SH-SY5Y (cell line): ENCODE results near the gene TMIGD1.

Source experiments
- GATA2 ChIP-seq: IDR thresholded peaks from 2 replicates; pipeline ENCODE4 v1.6.1; 2011; ENCODE audit warnings: mild to moderate bottlenecking, low read depth, low read length
- GATA3 ChIP-seq: IDR thresholded peaks from 2 replicates; pipeline ENCODE4 v1.6.1; 2011; ENCODE audit warnings: low read depth, mild to moderate bottlenecking, low read length, moderate library complexity

Gene TMIGD1

GRCh38 chr17:30346221-30346795, 12.5 kb upstream of the TMIGD1 start:
- TF ChIP-seq GATA3 (no peak), GATA2 (no peak)

DNA sequence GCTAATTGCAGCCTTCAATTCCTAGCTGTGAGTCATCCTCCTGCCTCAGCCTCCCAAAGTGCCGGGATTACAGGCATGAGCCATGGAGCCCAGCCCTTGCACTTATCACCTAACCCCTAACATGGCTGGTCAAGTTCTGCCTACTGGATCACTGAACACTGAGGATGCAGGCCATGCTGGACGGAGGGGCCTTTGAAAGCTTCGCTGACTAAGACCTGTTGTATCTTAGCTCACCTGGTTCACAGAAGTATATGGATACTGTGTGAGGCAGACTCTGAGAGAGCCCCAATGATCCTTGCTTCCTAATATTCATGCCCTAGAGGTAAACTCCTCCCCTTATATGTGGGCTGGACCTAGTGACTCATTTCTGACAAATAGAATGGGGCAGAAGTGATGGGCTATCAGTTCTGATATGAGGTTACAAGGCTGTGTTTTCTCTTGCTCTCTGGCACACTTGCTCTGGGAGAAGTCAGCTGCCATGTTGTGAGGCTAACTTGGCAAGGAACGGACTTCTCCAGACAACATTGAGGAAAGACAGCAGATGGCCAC, 11.7 kb upstream of the TMIGD1 start:
- TF ChIP-seq GATA2: no peak
- no peak for TF ChIP-seq GATA3

DNA sequence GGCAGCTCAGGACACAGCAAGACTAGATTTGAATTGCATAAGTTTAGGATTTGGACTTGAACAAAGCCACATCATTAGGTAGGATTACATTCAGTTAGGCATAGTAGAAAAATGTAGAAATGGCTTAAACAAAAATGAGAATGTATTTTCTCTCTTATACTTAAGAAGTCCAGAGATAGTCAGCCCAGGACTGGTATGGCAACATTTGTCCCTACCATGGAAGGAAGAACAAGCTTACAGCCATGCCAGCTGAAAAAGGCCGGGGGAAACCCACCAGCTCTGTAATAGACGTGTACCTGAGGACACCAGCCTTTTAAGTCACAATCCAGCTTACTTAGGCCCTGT, 11.2 kb upstream of the TMIGD1 start:
- TF ChIP-seq GATA3 (no peak), GATA2 (no peak)

GRCh38 chr17:30344283-30345088, 10.6 kb upstream of the TMIGD1 start:
- no peak for TF ChIP-seq GATA2
- TF ChIP-seq GATA3: no peak

DNA sequence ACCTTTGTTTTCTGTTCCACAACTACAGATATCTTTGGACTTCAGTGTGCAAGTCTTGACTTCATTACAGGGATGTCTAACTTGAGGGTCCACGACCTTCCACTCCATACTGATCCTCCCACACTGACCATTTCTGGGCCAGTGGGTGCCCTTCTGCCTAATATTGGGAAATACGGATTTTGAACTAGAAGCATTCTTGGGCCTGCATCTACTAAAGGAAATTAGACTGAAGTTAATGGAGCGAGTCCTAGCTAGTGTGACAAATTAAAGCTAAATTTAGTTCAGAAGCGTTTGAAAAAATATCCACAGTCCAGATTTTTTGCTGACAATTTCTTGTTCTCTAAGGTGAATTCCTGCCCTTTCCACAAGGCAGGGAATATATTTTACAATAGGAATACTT, 9.9 kb upstream of the TMIGD1 start:
- no peak for TF ChIP-seq GATA2
- TF ChIP-seq GATA3: no peak

DNA sequence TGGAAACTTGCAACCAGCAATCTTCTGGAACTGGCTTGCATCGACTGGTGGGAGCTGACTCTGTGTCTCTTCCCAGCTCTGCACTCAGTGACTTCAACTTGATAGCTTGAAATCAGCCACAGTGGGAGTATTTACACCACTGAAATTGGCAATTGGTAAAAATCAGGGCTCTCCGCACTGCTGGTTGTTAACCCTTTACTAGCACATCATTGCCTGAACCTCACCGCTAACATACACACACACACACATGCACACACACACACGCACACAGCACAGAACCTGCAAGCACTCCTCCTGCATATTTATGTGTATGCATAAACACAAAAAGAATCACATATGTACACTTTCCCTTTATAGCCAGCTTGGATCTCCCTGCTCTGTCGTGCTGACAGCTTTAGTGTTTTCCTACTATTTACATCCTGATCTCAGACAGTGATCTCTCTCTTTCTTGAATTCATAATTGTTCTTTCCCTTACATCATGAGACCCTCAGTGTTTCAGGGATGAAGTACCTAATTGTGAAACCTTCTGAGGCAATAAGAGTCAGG, 7.9 kb upstream of the TMIGD1 start:
- TF ChIP-seq GATA2 (no peak), GATA3 (no peak)

- TF ChIP-seq GATA3 (no peak), GATA2 (no peak)
These were observed 7.0 kb upstream of the TMIGD1 start for GRCh38 chr17:30340801-30341356.

DNA sequence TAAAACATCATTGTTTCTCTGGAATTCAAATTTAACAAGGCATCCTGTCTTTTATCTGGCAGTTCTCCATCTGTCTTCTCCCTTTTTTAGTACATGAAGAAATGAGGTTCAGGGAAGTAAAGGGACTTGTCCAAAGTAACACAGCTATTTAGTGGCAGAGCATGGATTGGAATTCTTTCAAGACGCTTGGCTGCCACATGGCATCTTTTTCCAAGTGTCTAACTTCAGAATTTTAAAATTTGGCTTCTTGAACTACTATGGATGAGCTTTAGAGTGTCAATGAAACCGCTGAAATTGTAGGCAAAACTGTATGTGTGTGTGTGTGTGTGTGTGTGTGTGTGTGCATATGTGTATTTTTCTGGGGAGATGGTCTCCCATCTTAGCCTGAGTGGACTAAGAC, 5.2 kb upstream of the TMIGD1 start:
- no peak for TF ChIP-seq GATA3
- no peak for TF ChIP-seq GATA2

- TF ChIP-seq GATA3 (no peak), GATA2 (no peak)
These were observed 3.6 kb upstream of the TMIGD1 start for GRCh38 chr17:30337393-30337999.

GRCh38 chr17:30336369-30337171, 2.7 kb upstream of the TMIGD1 start:
- TF ChIP-seq GATA3: no peak
- no peak for TF ChIP-seq GATA2

GRCh38 chr17:30334421-30334820, 564 bp upstream of the TMIGD1 start:
- no peak for TF ChIP-seq GATA3
- no peak for TF ChIP-seq GATA2

DNA sequence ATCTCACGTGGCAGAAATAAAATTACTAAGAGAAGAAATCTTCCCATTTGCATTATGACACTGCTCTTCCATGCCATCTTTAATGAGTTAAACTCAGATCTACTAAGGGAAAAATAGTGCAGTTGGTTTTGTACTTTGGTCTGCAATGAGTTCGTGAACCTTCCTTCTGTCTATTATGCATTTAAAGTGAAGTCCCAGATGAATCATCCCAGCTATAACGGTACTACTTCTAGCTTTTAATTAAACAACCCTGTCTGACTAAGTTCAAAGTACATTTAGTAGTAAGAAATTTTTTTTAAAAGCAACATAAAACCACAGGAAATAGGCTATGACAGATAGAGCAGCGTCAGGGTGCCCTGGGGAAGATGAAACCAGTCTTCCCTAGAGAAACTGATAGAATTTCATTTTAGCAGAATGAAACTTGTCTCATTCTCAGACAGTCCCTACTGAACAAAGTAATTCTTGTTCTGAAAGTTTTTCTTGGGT, 1.8 kb downstream of the TMIGD1 start:
- TF ChIP-seq GATA3 (no peak), GATA2 (no peak)

DNA sequence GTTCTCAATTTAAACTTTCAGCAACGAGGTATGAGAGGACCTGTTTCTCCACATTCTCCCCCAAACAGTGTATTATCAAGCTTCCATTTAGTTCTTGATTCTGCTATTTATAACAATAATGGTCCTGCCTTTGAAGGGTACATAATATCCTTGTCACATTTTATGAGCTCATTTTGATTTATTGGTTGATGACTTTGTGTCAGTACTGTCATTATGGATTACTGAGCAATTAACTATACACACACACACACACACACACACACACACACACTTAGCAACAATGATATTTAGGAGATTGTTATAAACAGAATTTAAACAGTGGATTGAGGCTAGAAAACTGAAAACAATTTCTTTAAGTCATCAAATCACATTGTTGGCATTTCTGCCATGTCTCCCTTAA, 7.0 kb downstream of the TMIGD1 start:
- TF ChIP-seq GATA2 (no peak), GATA3 (no peak)
